HG03108 (cell line): ENCODE results near the gene NCAPD3.
"Not testable (repeated sequence)": the region's sequence is repeated elsewhere in the genome, so short reads cannot be mapped to it uniquely, and the experiment has no call there.

Source experiments
- ATAC-seq: cut with Tn5 transposase; IDR thresholded peaks from one replicate; pipeline ENCODE4 v1.9.1; 2021; ENCODE audit warnings: moderate library complexity; ENCODE audit not compliant: unreplicated experiment

NCAPD3 gene

GRCh38 chr11:134223836-134224709 is at the start of gene NCAPD3, which contains the start of gene VPS26B:
Gene NCAPD3, minus strand, starts transcription at chr11:134223967. Its CDS starts 41 bp downstream, at chr11:134223926.
Gene VPS26B, plus strand, starts transcription at chr11:134224671. Its CDS starts 452 bp downstream, at chr11:134225123.
- ATAC-seq = peak; percentile 70

GRCh38 chr11:134273317-134273712 is 49.5 kb upstream of the NCAPD3 start:
- no peak for ATAC-seq

GRCh38 chr11:134272381-134273316 is 48.9 kb upstream of the NCAPD3 start:
- ATAC-seq = no peak

- ATAC-seq = no peak
Measured at GRCh38 chr11:134271978-134272377, 48.2 kb upstream of the NCAPD3 start.

GRCh38 chr11:134270250-134270714 is 46.5 kb upstream of the NCAPD3 start:
- no peak for ATAC-seq

GRCh38 chr11:134267966-134268365 is 44.2 kb upstream of the NCAPD3 start:
- no peak for ATAC-seq

GRCh38 chr11:134267461-134267860 is 43.7 kb upstream of the NCAPD3 start:
- no peak for ATAC-seq

GRCh38 chr11:134266841-134267251 is 43.1 kb upstream of the NCAPD3 start:
- no peak for ATAC-seq

- no peak for ATAC-seq
Measured at GRCh38 chr11:134266440-134266839, 42.7 kb upstream of the NCAPD3 start.

- no peak for ATAC-seq
Measured at GRCh38 chr11:134264966-134265764, 41.4 kb upstream of the NCAPD3 start.

- ATAC-seq = no peak
Measured at GRCh38 chr11:134261626-134262488, 38.1 kb upstream of the NCAPD3 start.

GRCh38 chr11:134260983-134261382 is 37.2 kb upstream of the NCAPD3 start:
- no peak for ATAC-seq

GRCh38 chr11:134260503-134260902 is 36.7 kb upstream of the NCAPD3 start:
- no peak for ATAC-seq

- ATAC-seq = no peak
Measured at GRCh38 chr11:134258577-134258976, 34.8 kb upstream of the NCAPD3 start.

GRCh38 chr11:134257101-134257500 is 33.3 kb upstream of the NCAPD3 start:
- ATAC-seq = no peak

GRCh38 chr11:134255184-134255561 is 31.4 kb upstream of the NCAPD3 start:
- not testable (repeated sequence) for ATAC-seq

- no peak for ATAC-seq
Measured at GRCh38 chr11:134254433-134255183, 30.8 kb upstream of the NCAPD3 start.

- ATAC-seq = peak; percentile 99
Measured at GRCh38 chr11:134253188-134253993, 29.6 kb upstream of the NCAPD3 start, which contains the start of the genes ACAD8 and THYN1. Gene ACAD8, plus strand, starts transcription at chr11:134253568. Its CDS starts 33 bp downstream, at chr11:134253601. Gene THYN1, minus strand, starts transcription at chr11:134253352. Its CDS starts 470 bp downstream, at chr11:134252882.
